Measurements from ENCODE around the gene SSR1.

SSR1 gene

GRCh38 chr6:7300926-7301325 is 12.1 kb downstream of the SSR1 start:
- Histone ChIP-seq H3K9ac (no peak overlapping the region), H3K27me3 (ENCODE audit: control insufficient read depth, insufficient read depth, low read length) (no peaks in the 10 kb centered on the region), H2AFZ (no peak overlapping the region), H3K27ac (no peak overlapping the region), H3K79me2 (peaks cover 4% of the 10 kb centered on the region), H3K4me1 (peaks cover 4% of the 10 kb centered on the region), H3K4me3 (ENCODE audit: low read depth, low read length) (no peak overlapping the region), H3K4me2 (ENCODE audit: low read length) (no peak overlapping the region), H3K36me3 (ENCODE audit: control insufficient read depth, insufficient read depth, low read length) (no peaks in the 10 kb centered on the region), H3K9me3 (ENCODE audit: control insufficient read depth, low read length) (no peaks in the 10 kb centered on the region)
- no peak for TF ChIP-seq CTCF (IDR thresholded peaks at IDR 0.05)

GRCh38 chr6:7298113-7298512 is 14.9 kb downstream of the SSR1 start:
- Histone ChIP-seq H3K79me2 (peaks cover 4% of the 10 kb centered on the region), H3K4me1 (peaks cover 4% of the 10 kb centered on the region), H3K27me3 (ENCODE audit: control insufficient read depth, insufficient read depth, low read length) (no peaks in the 10 kb centered on the region), H2AFZ (no peak overlapping the region), H3K4me2 (ENCODE audit: low read length) (no peak overlapping the region), H3K9me3 (ENCODE audit: control insufficient read depth, low read length) (no peaks in the 10 kb centered on the region), H3K9ac (no peak overlapping the region), H3K27ac (no peak overlapping the region), H3K36me3 (ENCODE audit: control insufficient read depth, insufficient read depth, low read length) (no peaks in the 10 kb centered on the region), H3K4me3 (ENCODE audit: low read depth, low read length) (no peak overlapping the region)
- no peak for TF ChIP-seq CTCF (IDR thresholded peaks at IDR 0.05)

- peaks cover 4% of the 10 kb centered on the region for H3K4me1 ChIP-seq
- no peak for TF ChIP-seq CTCF (IDR thresholded peaks at IDR 0.05)
- H3K27me3 ChIP-seq (ENCODE audit: control insufficient read depth, insufficient read depth, low read length), result no peaks in the 10 kb centered on the region
- peaks cover 4% of the 10 kb centered on the region for H3K79me2 ChIP-seq
- no peak overlapping the region for H2AFZ ChIP-seq
- H3K36me3 ChIP-seq (ENCODE audit: control insufficient read depth, insufficient read depth, low read length), result no peaks in the 10 kb centered on the region
- H3K9me3 ChIP-seq (ENCODE audit: control insufficient read depth, low read length), result no peaks in the 10 kb centered on the region
- H3K4me3 ChIP-seq (ENCODE audit: low read depth, low read length), result no peak overlapping the region
- H3K4me2 ChIP-seq (ENCODE audit: low read length), result no peak overlapping the region
- no peak overlapping the region for H3K9ac ChIP-seq
- H3K27ac ChIP-seq, result no peak overlapping the region
Measured at GRCh38 chr6:7296602-7297001, 16.4 kb downstream of the SSR1 start.

- no peak overlapping the region for H3K9ac ChIP-seq
- no peaks in the 10 kb centered on the region for H3K36me3 ChIP-seq (ENCODE audit: control insufficient read depth, insufficient read depth, low read length)
- H3K27me3 ChIP-seq (ENCODE audit: control insufficient read depth, insufficient read depth, low read length), result no peaks in the 10 kb centered on the region
Measured at GRCh38 chr6:7295916-7296315, 17.1 kb downstream of the SSR1 start.

More at GRCh38 chr6:7295916-7296315, 17.1 kb downstream of the SSR1 start:
- Histone ChIP-seq H3K4me1 (peaks cover under 1% of the 10 kb centered on the region), H3K4me3 (ENCODE audit: low read depth, low read length) (no peak overlapping the region), H2AFZ (no peak overlapping the region), H3K9me3 (ENCODE audit: control insufficient read depth, low read length) (no peaks in the 10 kb centered on the region), H3K27ac (no peak overlapping the region), H3K79me2 (peaks cover 4% of the 10 kb centered on the region), H3K4me2 (ENCODE audit: low read length) (no peak overlapping the region)
- no peak for TF ChIP-seq CTCF (IDR thresholded peaks at IDR 0.05)

Data from parathyroid adenoma (tissue), 2 donors.